H9 (cell line): ENCODE results near the gene PMPCB. TPM values are rescaled to one million over a fixed set of nuclear protein-coding genes. Genes with fewer than 3 reads are reported as not detected.

Experiments
- DNase-seq: peaks from one replicate; pipeline ENCODE4 v3.0.0-alpha.2; 2017
- H2AFZ ChIP-seq: one replicate; pipeline ENCODE4 v1.6.1; 2013; ENCODE audit warnings: mild to moderate bottlenecking, low read length, control low read depth, moderate library complexity
- H2AK5ac ChIP-seq: 2 replicates; pipeline ENCODE4 v1.6.1; 2013; ENCODE audit warnings: low read length, control low read depth, mixed read lengths; ENCODE audit not compliant: insufficient read length
- H2BK120ac ChIP-seq: one replicate; pipeline ENCODE4 v1.6.1; 2013; ENCODE audit warnings: low read depth, mild to moderate bottlenecking, low read length, control low read depth, inconsistent platforms; ENCODE audit not compliant: poor library complexity, severe bottlenecking
- H2BK12ac ChIP-seq: 2 replicates; pipeline ENCODE4 v1.6.1; 2013; ENCODE audit warnings: low read length, control low read depth, mixed read lengths, low read depth; ENCODE audit not compliant: insufficient read length
- H2BK15ac ChIP-seq: 2 replicates; pipeline ENCODE4 v1.6.1; 2013; ENCODE audit warnings: low read depth, low read length, control low read depth
- H2BK20ac ChIP-seq: one replicate; pipeline ENCODE4 v1.6.1; 2013; ENCODE audit warnings: low read depth, mild to moderate bottlenecking, low read length, control low read depth, inconsistent platforms; ENCODE audit not compliant: poor library complexity, severe bottlenecking
- H2BK5ac ChIP-seq: 2 replicates; pipeline ENCODE4 v1.6.1; 2013; ENCODE audit warnings: low read length, control low read depth, mixed read lengths; ENCODE audit not compliant: insufficient read length
- H3K14ac ChIP-seq: 2 replicates; pipeline ENCODE4 v1.6.1; 2013; ENCODE audit warnings: low read length, control low read depth; ENCODE audit not compliant: insufficient read depth
- H3K18ac ChIP-seq: 2 replicates; pipeline ENCODE4 v1.6.1; 2013; ENCODE audit warnings: low read depth, mild to moderate bottlenecking, mixed read lengths, low read length, control low read depth; ENCODE audit not compliant: insufficient read length
- H3K23ac ChIP-seq: 2 replicates; pipeline ENCODE4 v1.6.1; 2013; ENCODE audit warnings: low read length, control low read depth, mixed read lengths, low read depth; ENCODE audit not compliant: insufficient read length
- H3K23me2 ChIP-seq: 2 replicates; pipeline ENCODE4 v1.6.1; 2013; ENCODE audit warnings: low read depth, mild to moderate bottlenecking, mixed read lengths, low read length, control low read depth; ENCODE audit not compliant: insufficient read length, poor library complexity, severe bottlenecking
- H3K27ac ChIP-seq: 2 replicates; pipeline ENCODE4 v1.5.1; 2013; ENCODE audit warnings: low read length, control low read depth, mixed read lengths, low read depth; ENCODE audit not compliant: insufficient read length
- H3K27me3 ChIP-seq: 2 replicates; pipeline ENCODE4 v1.6.1; 2013; ENCODE audit warnings: low read length, control low read depth, inconsistent platforms; ENCODE audit not compliant: insufficient read depth
- H3K4ac ChIP-seq: 2 replicates; pipeline ENCODE4 v1.6.1; 2013; ENCODE audit warnings: low read depth, mild to moderate bottlenecking, control low read depth, inconsistent platforms, low read length, moderate library complexity
- H3K4me1 ChIP-seq: 2 replicates; pipeline ENCODE4 v1.6.1; 2013; ENCODE audit warnings: low read length, control low read depth, inconsistent platforms; ENCODE audit not compliant: insufficient read depth
- H3K4me2 ChIP-seq: 2 replicates; pipeline ENCODE4 v1.6.1; 2013; ENCODE audit warnings: low read length, control low read depth, mixed read lengths; ENCODE audit not compliant: insufficient read length, insufficient read depth
- H3K56ac ChIP-seq: 2 replicates; pipeline ENCODE4 v1.6.1; 2013; ENCODE audit warnings: low read depth, mild to moderate bottlenecking, mixed read lengths, low read length, control low read depth; ENCODE audit not compliant: insufficient read length
- H3K79me1 ChIP-seq: 2 replicates; pipeline ENCODE4 v1.6.1; 2013; ENCODE audit warnings: low read depth, mild to moderate bottlenecking, moderate library complexity, low read length, control low read depth, inconsistent platforms; ENCODE audit not compliant: insufficient read depth, poor library complexity, severe bottlenecking
- H3K79me2 ChIP-seq: 2 replicates; pipeline ENCODE4 v1.6.1; 2013; ENCODE audit warnings: low read length, control low read depth, inconsistent platforms; ENCODE audit not compliant: insufficient read depth
- H3K9ac ChIP-seq: 2 replicates; pipeline ENCODE4 v1.6.1; 2013; ENCODE audit warnings: low read length, control low read depth, mixed read lengths; ENCODE audit not compliant: insufficient read length; ENCODE audit errors: extremely low read depth
- H3K9me3 ChIP-seq: one replicate; pipeline ENCODE4 v1.6.1; 2013; ENCODE audit warnings: low read depth, low read length, inconsistent platforms; ENCODE audit not compliant: control insufficient read depth
- H3T11ph ChIP-seq: one replicate; pipeline ENCODE4 v1.6.1; 2013; ENCODE audit warnings: mild to moderate bottlenecking, low read length, control low read depth, inconsistent platforms
- H4K20me1 ChIP-seq: one replicate; pipeline ENCODE4 v1.6.1; 2013; ENCODE audit not compliant: control insufficient read depth, insufficient read length, insufficient read depth
- H4K5ac ChIP-seq: 2 replicates; pipeline ENCODE4 v1.6.1; 2013; ENCODE audit warnings: low read depth, mild to moderate bottlenecking, mixed read lengths, low read length, control low read depth; ENCODE audit not compliant: insufficient read length
- H4K8ac ChIP-seq: replicated peaks from 2 replicates; pipeline ENCODE4 v1.6.1; 2013; ENCODE audit warnings: low read length, control low read depth, mixed read lengths, low read depth; ENCODE audit not compliant: insufficient read length
- H4K91ac ChIP-seq: 2 replicates; pipeline ENCODE4 v1.6.1; 2013; ENCODE audit warnings: low read depth, mild to moderate bottlenecking, moderate library complexity, mixed read lengths, low read length, control low read depth; ENCODE audit not compliant: insufficient read length
- H3K27ac Mint-ChIP-seq, 3 experiments: 2 replicates in 2 of 3; 3 replicates in 1 of 3; pipeline ENCODE4 v1.8.0; 2020 to 2021; ENCODE audit warnings: mixed read lengths in 3 of 3, mild to moderate bottlenecking in 1 of 3, moderate library complexity in 1 of 3
- H3K27me3 Mint-ChIP-seq: 2 replicates; pipeline ENCODE4 v1.8.0; 2021; ENCODE audit warnings: low read depth, mild to moderate bottlenecking, moderate library complexity, mixed read lengths
- H3K36me3 Mint-ChIP-seq, 3 experiments: 2 replicates in 2 of 3; 3 replicates in 1 of 3; pipeline ENCODE4 v1.8.0; 2020 to 2021; ENCODE audit warnings: low read depth in 3 of 3, mixed read lengths in 3 of 3; ENCODE audit not compliant: insufficient read depth in 1 of 3
- H3K4me1 Mint-ChIP-seq, 2 experiments: 2 replicates each; pipeline ENCODE4 v1.8.0; 2020; ENCODE audit warnings: mixed read lengths in 2 of 2
- H3K4me3 Mint-ChIP-seq, 2 experiments: 2 replicates in 1 of 2; 3 replicates in 1 of 2; pipeline ENCODE4 v1.8.0; 2020 to 2021; ENCODE audit warnings: mild to moderate bottlenecking in 2 of 2, mixed read lengths in 2 of 2, moderate library complexity in 1 of 2
- H3K9me3 Mint-ChIP-seq, 2 experiments: 2 replicates in 1 of 2; 3 replicates in 1 of 2; pipeline ENCODE4 v1.8.0; 2020; ENCODE audit warnings: mild to moderate bottlenecking in 2 of 2, mixed read lengths in 2 of 2, moderate library complexity in 1 of 2
- whole genome bisulfite sequencing: extraction: QIAGEN DNeasy Blood & Tissue Kit; methylation state at CpG from one replicate; pipeline ENCODE4 v1.1.7; 2013; ENCODE audit warnings: missing lambda C conversion rate, low lambda C conversion rate, mixed read lengths; ENCODE audit not compliant: insufficient read length; ENCODE audit errors: extremely low coverage; 5-methylcytosine and 5-hydroxymethylcytosine counted together
- total RNA-seq: library from RNA; stranded (reverse); gene quantifications from 2 replicates; pipeline ENCODE4 v1.2.1, GENCODE V29; 2021
- TF ChIP-seq, protein P1 (sequence below): fragments of 200-600 bp; sonication (generic); conservative IDR thresholded peaks from 3 replicates; pipeline ENCODE4 v1.8.0; 2021; ENCODE audit warnings: antibody characterized with exemption, mild to moderate bottlenecking

The PMPCB gene
- total RNA-seq, 1 experiment from 2014 or later = 90.6 TPM

DNA sequence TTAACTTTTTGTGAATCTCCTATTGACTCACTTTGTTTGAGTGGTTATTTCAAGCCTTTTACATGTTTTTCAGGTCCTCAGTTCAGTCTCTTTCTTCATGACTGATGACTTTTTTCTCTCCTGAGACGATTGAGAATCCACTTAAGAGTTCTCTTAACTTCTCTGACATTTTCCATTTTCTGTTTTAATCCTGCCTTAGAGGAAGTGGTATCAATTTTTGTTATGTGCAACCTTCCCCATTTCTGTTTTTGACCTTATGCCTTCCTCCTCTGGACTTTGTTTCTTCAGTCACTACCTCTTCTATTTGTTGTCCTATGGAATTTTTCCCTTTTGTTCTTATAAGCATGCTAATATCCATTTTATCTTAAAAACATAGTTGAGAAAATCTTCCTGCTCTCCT, 52.6 kb downstream of the PMPCB start:
- Histone ChIP-seq H2BK120ac (no peak overlapping the region), H2BK5ac (no peak overlapping the region), H2BK20ac (no peak overlapping the region), H3K23me2 (no peaks in the 10 kb centered on the region), H2BK12ac (no peak overlapping the region), H3K4me2 (no peak overlapping the region), H3K56ac (no peak overlapping the region), H3T11ph (no peak overlapping the region), H3K18ac (no peak overlapping the region), H2BK15ac (no peak overlapping the region), H4K20me1 (no peaks in the 10 kb centered on the region), H3K79me1 (peaks cover 7% of the 10 kb centered on the region), H3K4ac (no peak overlapping the region), H4K8ac (no peak overlapping the region), H3K79me2 (peaks cover 32% of the 10 kb centered on the region; the same call in 1 of the 2 replicates), H3K4me1 (no peaks in the 10 kb centered on the region), H3K27ac (no peak overlapping the region), H4K91ac (no peak overlapping the region), H3K27me3 (no peaks in the 10 kb centered on the region), H2AK5ac (no peak overlapping the region), H3K9me3 (no peaks in the 10 kb centered on the region), H2AFZ (no peak overlapping the region), H4K5ac (no peak overlapping the region), H3K23ac (no peak overlapping the region), H3K9ac (no peak overlapping the region), H3K14ac (no peak overlapping the region)
- Mint-ChIP-seq H3K36me3 (peaks cover 3 to 14% (median 10%) of the 10 kb centered on the region in 3 experiments; a peak in 5 of 7 replicates), H3K27me3 (no peaks in the 10 kb centered on the region), H3K4me1 (peaks cover 14 to 15% of the 10 kb centered on the region in 2 experiments), H3K4me3 (peak overlapping the region; percentile 8 to 64; a peak in 2 of 5 replicates), H3K9me3 (no peaks in the 10 kb centered on the region; a peak in 1 of 5 replicates), H3K27ac (no peak overlapping the region; a peak in 2 of 7 replicates)
- TF ChIP-seq, protein P1, sequence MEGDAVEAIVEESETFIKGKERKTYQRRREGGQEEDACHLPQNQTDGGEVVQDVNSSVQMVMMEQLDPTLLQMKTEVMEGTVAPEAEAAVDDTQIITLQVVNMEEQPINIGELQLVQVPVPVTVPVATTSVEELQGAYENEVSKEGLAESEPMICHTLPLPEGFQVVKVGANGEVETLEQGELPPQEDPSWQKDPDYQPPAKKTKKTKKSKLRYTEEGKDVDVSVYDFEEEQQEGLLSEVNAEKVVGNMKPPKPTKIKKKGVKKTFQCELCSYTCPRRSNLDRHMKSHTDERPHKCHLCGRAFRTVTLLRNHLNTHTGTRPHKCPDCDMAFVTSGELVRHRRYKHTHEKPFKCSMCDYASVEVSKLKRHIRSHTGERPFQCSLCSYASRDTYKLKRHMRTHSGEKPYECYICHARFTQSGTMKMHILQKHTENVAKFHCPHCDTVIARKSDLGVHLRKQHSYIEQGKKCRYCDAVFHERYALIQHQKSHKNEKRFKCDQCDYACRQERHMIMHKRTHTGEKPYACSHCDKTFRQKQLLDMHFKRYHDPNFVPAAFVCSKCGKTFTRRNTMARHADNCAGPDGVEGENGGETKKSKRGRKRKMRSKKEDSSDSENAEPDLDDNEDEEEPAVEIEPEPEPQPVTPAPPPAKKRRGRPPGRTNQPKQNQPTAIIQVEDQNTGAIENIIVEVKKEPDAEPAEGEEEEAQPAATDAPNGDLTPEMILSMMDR = no peak
- DNase-seq = no peak
- WGBS = no CpG with 5 or more reads among the region's 1 CpG

Other genes with a start within 250 kb of the PMPCB start
- 3.8 and 4.4 TPM in 2 replicates for gene FBXL13, start 222.6 kb upstream of the PMPCB start, total RNA-seq
- gene ARMC10, start 222.3 kb upstream of the PMPCB start, total RNA-seq = 40.2 and 46.8 TPM in 2 replicates
- 8.4 and 9.3 TPM in 2 replicates for gene NAPEPLD, start 148.3 kb upstream of the PMPCB start, total RNA-seq
- gene DNAJC2, start 47.3 kb downstream of the PMPCB start, total RNA-seq = 57.9 and 59.0 TPM in 2 replicates
- 126 and 128 TPM in 2 replicates for gene PSMC2, start 50.2 kb downstream of the PMPCB start, total RNA-seq
- 0.11 TPM in 1 of 2 replicates, not detected in the other for gene SLC26A5, start 148.8 kb downstream of the PMPCB start, total RNA-seq